NCI-H748 treated with DMSO at 0.1 percent for 48 hours (cell line): Measurements from ENCODE around the gene AEBP2.
"Not testable (repeated sequence)": the region's sequence is repeated elsewhere in the genome, so short reads cannot be mapped to it uniquely, and the experiment has no call there.

ENCODE experiments used
- DNase-seq: peaks from one replicate; lab custom pipeline; 2025; lab: John Stamatoyannopoulos, UW

Gene AEBP2

GRCh38 chr12:19507823-19508222, 68.5 kb downstream of the AEBP2 start:
- no peak for DNase-seq

DNA sequence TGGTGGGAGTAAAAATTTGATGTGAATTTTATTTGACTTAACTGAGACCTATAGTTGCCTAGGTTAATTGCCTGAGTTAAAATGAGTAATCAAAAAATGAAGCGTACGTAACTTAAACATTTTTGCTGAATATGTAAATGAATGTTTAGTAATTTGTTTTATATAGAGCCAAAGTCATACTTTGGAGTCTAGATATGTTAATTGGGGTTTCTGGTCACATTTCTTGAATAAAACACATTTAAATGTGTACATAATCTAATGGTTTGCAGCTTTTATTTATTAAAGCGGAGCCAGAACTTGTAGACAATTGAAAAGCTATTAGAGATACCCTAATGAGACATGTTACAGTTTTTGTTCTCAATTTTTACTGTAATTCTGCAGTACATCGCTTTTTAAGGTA, 71.2 kb downstream of the AEBP2 start:
- DNase-seq = no peak

- no peak for DNase-seq
Observed at GRCh38 chr12:19515179-19515578, 75.9 kb downstream of the AEBP2 start.

DNA sequence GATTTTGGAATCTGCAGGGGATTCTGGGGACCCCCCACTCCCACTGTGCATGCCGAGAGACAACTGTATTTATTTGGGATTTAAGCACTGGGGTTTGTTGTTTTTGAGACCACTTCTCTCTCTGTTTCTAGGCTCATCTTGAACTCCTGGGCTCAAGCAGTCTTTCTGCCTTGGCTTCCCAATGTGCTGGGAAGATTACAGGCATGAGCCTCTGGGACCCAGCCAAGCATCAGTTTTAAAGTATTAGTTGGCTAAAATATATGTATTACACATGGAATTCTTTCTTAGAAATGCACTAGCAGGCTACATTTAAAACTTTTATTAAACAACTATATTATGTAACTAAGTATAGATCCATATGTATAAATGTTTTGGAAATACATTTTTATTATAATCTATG, 78.3 kb downstream of the AEBP2 start:
- no peak for DNase-seq

DNA sequence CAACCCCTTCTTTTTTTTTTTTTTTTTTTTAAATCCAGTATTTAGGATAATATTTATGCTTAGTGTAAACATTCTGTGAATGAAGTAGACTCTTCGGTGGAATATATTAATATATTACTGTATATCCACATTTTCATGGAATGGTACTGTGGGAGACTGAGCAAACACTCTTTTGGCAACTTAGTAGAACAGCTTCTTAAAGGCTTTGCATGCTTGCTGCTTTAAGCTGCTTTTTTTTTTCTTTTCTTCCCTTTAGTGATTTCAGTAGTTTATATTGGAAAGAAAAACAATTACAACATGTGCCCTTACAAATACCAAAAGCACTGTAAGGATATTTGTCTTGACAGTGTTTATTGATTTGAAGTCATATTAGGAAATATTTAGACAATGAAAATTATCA, 78.9 kb downstream of the AEBP2 start:
- DNase-seq = no peak

DNA sequence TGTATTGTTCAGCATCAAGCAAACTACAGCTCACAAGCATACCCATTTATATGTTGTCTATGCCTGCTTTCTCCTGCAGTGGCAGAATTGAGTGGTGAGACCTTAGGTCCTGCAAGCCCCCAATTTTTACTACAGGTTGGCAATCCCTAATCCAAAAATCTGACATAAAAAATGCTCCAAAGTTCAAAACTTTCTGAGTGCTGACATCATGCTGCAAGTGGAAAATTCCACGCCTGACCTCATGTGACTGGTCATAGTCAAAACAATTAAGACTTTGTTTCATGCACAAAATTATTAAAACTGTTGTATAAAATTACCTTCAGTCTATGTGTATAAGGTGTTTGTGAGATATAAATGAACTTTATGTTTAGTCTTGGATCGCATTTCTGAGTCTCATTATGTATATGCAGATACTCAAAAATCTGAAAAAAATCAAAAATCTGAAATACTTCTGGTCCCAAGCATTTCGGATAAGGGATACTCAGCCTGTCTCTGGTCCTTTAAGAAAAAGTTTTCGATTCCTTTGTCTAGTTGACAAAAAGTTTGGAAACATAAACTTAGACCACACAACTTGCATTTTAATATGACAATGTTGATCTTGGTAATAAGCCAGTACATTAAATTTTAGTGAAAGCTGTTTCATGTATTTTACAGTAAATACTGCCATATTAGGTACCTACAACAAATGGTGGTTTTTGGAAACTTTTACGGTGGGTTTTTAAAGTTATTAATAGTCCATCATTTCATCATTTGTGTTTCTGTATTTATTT, 81.5 kb downstream of the AEBP2 start:
- no peak for DNase-seq

DNA sequence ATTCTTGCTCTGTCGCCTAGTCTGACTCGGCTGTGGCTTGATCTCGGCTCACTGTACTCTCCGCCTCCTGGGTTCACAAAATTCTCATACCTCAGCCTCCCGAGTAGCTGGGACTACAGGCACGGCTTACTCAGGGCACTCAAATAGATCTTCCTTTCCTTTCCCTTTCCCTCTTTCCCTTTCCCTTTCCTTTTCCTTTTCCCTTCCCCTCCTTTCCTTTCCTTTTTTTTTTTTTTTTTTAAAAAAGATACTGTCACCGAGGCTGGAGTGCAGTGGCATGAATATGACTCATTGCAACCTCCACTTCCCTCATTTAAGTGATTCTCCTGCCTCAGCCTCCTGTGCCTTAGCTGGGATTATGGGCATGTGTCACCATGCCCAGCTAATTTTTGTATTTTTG, 86.0 kb downstream of the AEBP2 start:
- DNase-seq = no peak

DNA sequence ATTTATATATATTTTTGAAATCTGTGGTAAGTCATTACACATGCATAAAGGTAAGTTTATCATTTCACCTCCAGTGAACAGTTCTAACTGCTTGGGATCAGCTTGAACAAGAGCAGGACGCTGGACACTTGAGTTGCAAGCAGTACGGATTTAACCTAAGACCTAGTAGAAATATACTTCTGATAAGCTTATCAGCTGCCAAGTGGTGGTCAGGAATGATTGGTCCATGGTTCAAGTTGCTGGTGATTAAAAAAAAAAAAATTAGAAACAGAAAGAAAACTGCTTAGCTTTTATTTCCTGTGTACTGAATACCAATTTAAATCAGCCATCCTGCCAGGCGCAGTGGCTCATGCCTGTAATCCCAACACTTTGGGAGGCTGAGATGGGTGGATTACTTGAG, 88.6 kb downstream of the AEBP2 start:
- DNase-seq = no peak

DNA sequence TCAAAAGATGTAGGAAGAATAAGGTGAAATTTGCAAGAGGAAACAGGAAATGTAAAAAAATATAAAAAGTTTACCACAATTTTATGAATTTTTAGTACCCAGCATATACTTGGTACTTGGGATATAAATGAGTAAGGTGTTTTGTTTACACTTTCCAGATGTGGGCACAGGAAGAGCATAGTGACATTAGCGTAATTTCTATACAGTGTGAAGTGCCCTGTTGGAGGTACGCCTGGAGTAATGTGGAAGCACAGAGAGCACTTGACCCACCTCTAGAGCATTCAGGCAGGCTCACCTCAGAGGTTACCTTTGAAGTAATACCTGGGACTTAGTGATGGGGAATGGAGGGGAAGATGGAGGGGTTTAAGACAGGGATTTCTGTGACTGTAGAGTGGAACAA, 89.5 kb downstream of the AEBP2 start:
- DNase-seq = no peak

DNA sequence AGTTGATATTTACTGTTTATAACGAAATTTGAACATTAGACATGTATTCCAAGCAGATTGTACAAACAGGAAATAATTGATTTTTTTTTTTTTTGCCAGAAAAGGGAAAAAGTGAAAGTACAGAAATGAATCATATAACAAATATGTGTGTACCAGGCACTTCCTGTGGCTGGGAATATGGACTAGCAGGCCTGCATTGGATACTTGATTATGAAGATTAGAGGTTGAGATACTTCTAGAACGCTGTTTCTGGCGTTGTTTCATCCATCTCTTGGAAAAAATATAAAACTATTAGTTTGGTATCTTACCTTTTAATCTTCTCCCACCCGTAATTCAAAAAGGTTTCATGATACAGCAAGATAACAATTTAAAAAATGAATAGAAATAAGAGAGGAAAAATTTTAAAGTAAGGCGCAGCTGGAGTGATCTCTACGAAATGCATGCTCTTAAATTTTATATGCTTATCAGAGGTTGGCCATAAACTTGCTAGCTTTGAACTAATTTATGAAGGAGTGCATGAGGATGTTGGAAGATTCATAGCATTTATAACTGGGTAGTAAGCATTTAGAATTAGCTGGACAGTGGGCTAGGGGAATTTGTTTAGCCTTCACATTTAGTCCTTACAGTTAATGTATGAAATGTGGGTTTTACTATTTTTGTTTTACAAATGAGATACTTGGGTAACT, 90.8 kb downstream of the AEBP2 start:
- DNase-seq = no peak

- no peak for DNase-seq
Observed at GRCh38 chr12:19530637-19531023, 91.3 kb downstream of the AEBP2 start.

GRCh38 chr12:19533567-19533966, 94.3 kb downstream of the AEBP2 start:
- DNase-seq = no peak

- no peak for DNase-seq
Observed at GRCh38 chr12:19539071-19539470, 99.8 kb downstream of the AEBP2 start.

DNA sequence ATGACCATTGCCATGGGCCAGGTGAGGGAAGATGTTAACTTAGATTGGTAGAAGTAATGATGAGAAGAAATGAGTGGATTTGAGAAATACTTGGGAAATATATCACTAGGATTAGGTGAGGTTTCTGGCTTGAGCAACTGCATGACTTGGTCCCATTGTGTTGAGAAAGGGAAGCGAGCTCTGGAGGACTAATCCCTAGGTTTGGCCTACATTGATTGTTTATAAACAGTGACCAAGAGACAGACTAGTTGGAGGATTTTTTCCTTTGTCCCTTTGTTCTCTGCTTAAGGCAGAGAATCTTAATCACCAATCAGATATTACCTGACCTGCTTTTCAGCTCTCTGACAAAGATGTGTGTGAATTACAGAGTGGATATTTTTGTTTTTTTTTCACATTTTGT, 100.5 kb downstream of the AEBP2 start:
- no peak for DNase-seq

- DNase-seq = no peak
Observed at GRCh38 chr12:19542606-19543005, 103.3 kb downstream of the AEBP2 start.

GRCh38 chr12:19544353-19544752, 105.1 kb downstream of the AEBP2 start:
- no peak for DNase-seq

- DNase-seq = no peak
Observed at GRCh38 chr12:19545301-19545700, 106.0 kb downstream of the AEBP2 start.

DNA sequence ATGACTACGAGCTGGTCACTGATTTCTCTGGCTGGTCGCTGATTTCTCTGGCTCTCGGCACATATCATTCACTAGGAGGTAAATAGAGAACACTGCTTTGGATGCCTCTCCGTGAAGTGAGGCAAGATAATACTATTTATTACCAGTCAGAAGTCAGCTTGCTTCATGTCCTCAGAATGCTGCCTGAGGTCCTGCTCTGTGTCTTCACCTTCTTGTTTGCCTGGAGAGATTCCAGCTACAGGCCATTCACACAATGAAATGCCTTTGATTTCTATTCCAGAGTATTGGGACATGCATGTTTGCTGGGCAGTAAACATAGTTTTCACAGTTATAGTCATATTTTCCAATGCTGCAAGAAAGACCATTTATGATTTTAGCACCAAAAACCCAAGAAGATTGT, 106.7 kb downstream of the AEBP2 start:
- DNase-seq = no peak

GRCh38 chr12:19546611-19547162, 107.4 kb downstream of the AEBP2 start:
- no peak for DNase-seq

- DNase-seq = no peak
Observed at GRCh38 chr12:19547271-19547671, 108.0 kb downstream of the AEBP2 start.

GRCh38 chr12:19548834-19549233, 109.5 kb downstream of the AEBP2 start:
- no peak for DNase-seq

DNA sequence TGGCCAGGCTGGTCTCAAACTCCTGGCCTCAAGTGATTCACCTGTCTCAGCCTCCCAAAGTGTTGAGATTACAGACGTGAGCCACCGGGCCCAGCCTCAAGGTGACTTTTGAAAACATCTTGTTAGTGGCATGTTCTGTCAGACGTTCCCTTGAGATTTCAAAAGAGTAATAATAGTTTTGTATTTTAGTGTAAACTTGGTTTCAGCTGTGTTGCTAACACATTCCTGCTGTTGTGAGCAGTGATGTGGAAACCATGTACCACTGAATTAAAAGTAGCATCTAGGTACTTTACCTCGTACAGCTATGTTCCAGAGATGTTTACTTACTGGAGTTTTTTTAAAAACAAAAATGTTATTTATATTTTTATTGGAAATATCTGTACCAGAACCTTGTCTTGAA, 111.3 kb downstream of the AEBP2 start:
- no peak for DNase-seq

GRCh38 chr12:19552441-19553097, 113.3 kb downstream of the AEBP2 start:
- not testable (repeated sequence) for DNase-seq
